H1 (cell line): ENCODE results near the gene SLC25A17.

ENCODE experiments used
- CTCF ChIP-seq, 3 experiments: IDR thresholded peaks; 1 replicate in 2 of 3; 2 replicates in 1 of 3; pipeline versions ENCODE4 v1.5.1 to v1.6.1; 2011; ENCODE audit warnings: low read length in 3 of 3, mild to moderate bottlenecking in 3 of 3, inconsistent platforms in 2 of 3, low read depth in 1 of 3, moderate library complexity in 1 of 3; ENCODE audit not compliant: insufficient read depth in 1 of 3; ENCODE audit errors: control extremely low read depth in 1 of 3
- EZH2 ChIP-seq: fragments of 200-600 bp; sonication (generic); IDR thresholded peaks from 2 replicates; pipeline ENCODE4 v1.7.1; 2012; ENCODE audit warnings: low read depth, mild to moderate bottlenecking, moderate library complexity, low read length, inconsistent platforms; ENCODE audit not compliant: severe bottlenecking
- GABPA ChIP-seq: IDR thresholded peaks from 2 replicates; pipeline ENCODE4 v1.6.1; 2011; ENCODE audit warnings: mild to moderate bottlenecking, low read length, moderate library complexity, borderline replicate concordance; ENCODE audit not compliant: insufficient read depth
- GTF2F1 ChIP-seq: IDR thresholded peaks from 2 replicates; pipeline ENCODE4 v1.6.1; 2012; ENCODE audit warnings: low read depth, low read length, improper control_type of control experiment, borderline replicate concordance
- KDM1A ChIP-seq: fragments of 200-600, 300-600 bp; sonication (generic); IDR thresholded peaks from 2 replicates; pipeline ENCODE4 v1.7.1; 2016; ENCODE audit warnings: mild to moderate bottlenecking, low read length, borderline replicate concordance
- POU5F1 ChIP-seq: IDR thresholded peaks from 2 replicates; pipeline ENCODE4 v1.6.1; 2011; ENCODE audit warnings: low read depth, mild to moderate bottlenecking, low read length, moderate library complexity
- RNF2 ChIP-seq: fragments of 200-900, 300-1000 bp; sonication (generic); IDR thresholded peaks from 2 replicates; pipeline ENCODE4 v1.7.1; 2016; ENCODE audit warnings: borderline replicate concordance, low read depth, mild to moderate bottlenecking, antibody characterized with exemption, low read length; ENCODE audit not compliant: poor library complexity, severe bottlenecking; ENCODE audit errors: missing control alignments
- SIRT6 ChIP-seq: IDR thresholded peaks from one replicate; pipeline ENCODE4 v1.7.1; 2012; ENCODE audit warnings: low read length, inconsistent platforms
- SRF ChIP-seq: IDR thresholded peaks from 2 replicates; pipeline ENCODE4 v1.6.1; 2011; ENCODE audit warnings: mild to moderate bottlenecking, low read depth, low read length, moderate library complexity
- YY1 ChIP-seq: IDR thresholded peaks from 2 replicates; pipeline ENCODE4 v1.6.1; 2011; ENCODE audit warnings: low read depth, mild to moderate bottlenecking, low read length
- ZNF274 ChIP-seq: IDR thresholded peaks from 2 replicates; pipeline ENCODE4 v1.7.0; 2012; ENCODE audit warnings: low read length, borderline replicate concordance; ENCODE audit errors: extremely low read depth

- no peak for TF ChIP-seq GABPA
- TF ChIP-seq POU5F1 = no peak
- TF ChIP-seq CTCF (IDR thresholded peaks at IDR 0.05; ENCODE audit: control extremely low read depth in 1 of 3, insufficient read depth in 1 of 3, low read depth in 1 of 3, low read length in 3 of 3) = no peak
- no peak for TF ChIP-seq RNF2
- TF ChIP-seq SIRT6 = no peak
- TF ChIP-seq ZNF274 = no peak
- TF ChIP-seq YY1 = no peak
- TF ChIP-seq EZH2 = no peak
- no peak for TF ChIP-seq GTF2F1
- TF ChIP-seq SRF = no peak
- no peak for TF ChIP-seq KDM1A
Observed at GRCh38 chr22:40808018-40808841, 10.9 kb downstream of the SLC25A17 start.
